SK-N-SH treated with all-trans-retinoic acid at 6 μM for 48 hours (cell line): ENCODE results near the gene HTT-AS.

Experiments
- ATAC-seq: fragments of 200-7000 bp; cut with Tn5 transposase; 3 replicates; pipeline ENCODE4 v1.9.1; 2020; ENCODE audit warnings: mild to moderate bottlenecking, moderate library complexity
- ARNTL ChIP-seq: fragments of 450-650 bp; formaldehyde crosslinking; IDR thresholded peaks from 2 replicates; pipeline ENCODE4 v1.5.0; 2020; ENCODE audit warnings: low read depth, mild to moderate bottlenecking, moderate library complexity, borderline replicate concordance
- BACH2 ChIP-seq: fragments of 250-450 bp; sonication (Bioruptor Pico); IDR thresholded peaks from 2 replicates; pipeline ENCODE4 v1.9.0; 2021; ENCODE audit warnings: mild to moderate bottlenecking, borderline replicate concordance
- CREB5 ChIP-seq: fragments of 250-450 bp; sonication (Bioruptor Pico); IDR thresholded peaks from 2 replicates; pipeline ENCODE4 v1.5.1; 2020; ENCODE audit warnings: low read depth, mild to moderate bottlenecking, moderate library complexity
- CSDC2 ChIP-seq: fragments of 250-450 bp; sonication (Bioruptor Pico); IDR thresholded peaks from 2 replicates; pipeline ENCODE4 v1.5.0; 2020; ENCODE audit warnings: mild to moderate bottlenecking, moderate library complexity
- ESRRG ChIP-seq: fragments of 250-450 bp; sonication (Bioruptor Pico); IDR thresholded peaks from 2 replicates; pipeline ENCODE4 v1.6.1; 2021; ENCODE audit warnings: mild to moderate bottlenecking
- GLIS3 ChIP-seq: fragments of 250-450 bp; sonication (Bioruptor Pico); IDR thresholded peaks from 2 replicates; pipeline ENCODE4 v1.5.0; 2020; ENCODE audit warnings: mild to moderate bottlenecking, moderate library complexity
- ISL1 ChIP-seq: fragments of 250-450 bp; sonication (Bioruptor Pico); IDR thresholded peaks from 2 replicates; pipeline ENCODE4 v2.1.2; 2022; ENCODE audit warnings: mild to moderate bottlenecking, moderate library complexity
- OSR1 ChIP-seq: fragments of 250-450 bp; sonication (Bioruptor Pico); IDR thresholded peaks from 2 replicates; pipeline ENCODE4 v1.8.0; 2022; ENCODE audit warnings: moderate library complexity, mild to moderate bottlenecking, inconsistent platforms
- POU6F1 ChIP-seq: fragments of 250-450 bp; sonication (Bioruptor Pico); IDR thresholded peaks from 2 replicates; pipeline ENCODE4 v1.8.0; 2021; ENCODE audit warnings: low read depth, mild to moderate bottlenecking, moderate library complexity, borderline replicate concordance
- PPARA ChIP-seq: fragments of 250-450 bp; sonication (Bioruptor Pico); IDR thresholded peaks from 2 replicates; pipeline ENCODE4 v1.5.0; 2020; ENCODE audit warnings: mild to moderate bottlenecking, borderline replicate concordance
- RARB ChIP-seq: fragments of 250-450 bp; sonication (Bioruptor Pico); IDR thresholded peaks from 2 replicates; pipeline ENCODE4 v1.8.0; 2021; ENCODE audit warnings: mild to moderate bottlenecking, moderate library complexity
- SNAI2 ChIP-seq: fragments of 250-450 bp; sonication (Bioruptor Pico); IDR thresholded peaks from 2 replicates; pipeline ENCODE4 v1.5.0; 2020; ENCODE audit warnings: mild to moderate bottlenecking, moderate library complexity
- TCF4 ChIP-seq: fragments of 250-450 bp; sonication (Bioruptor Pico); IDR thresholded peaks from 2 replicates; pipeline ENCODE4 v1.8.0; 2021; ENCODE audit warnings: mild to moderate bottlenecking, moderate library complexity, borderline replicate concordance
- TOX ChIP-seq: fragments of 250-450 bp; sonication (Bioruptor Pico); IDR thresholded peaks from 2 replicates; pipeline ENCODE4 v1.8.0; 2021; ENCODE audit warnings: mild to moderate bottlenecking, moderate library complexity, borderline replicate concordance
- ZC3H10 ChIP-seq: fragments of 250-450 bp; sonication (Bioruptor Pico); IDR thresholded peaks from 2 replicates; pipeline ENCODE4 v1.5.1; 2021; ENCODE audit warnings: mild to moderate bottlenecking, moderate library complexity
- ZFP3 ChIP-seq: fragments of 250-450 bp; sonication (Bioruptor Pico); IDR thresholded peaks from 2 replicates; pipeline ENCODE4 v1.5.0; 2020; ENCODE audit warnings: mild to moderate bottlenecking, moderate library complexity
- ZNF565 ChIP-seq: fragments of 450-650 bp; formaldehyde crosslinking; conservative IDR thresholded peaks from 2 replicates; pipeline ENCODE4 v1.5.0; 2020; ENCODE audit warnings: low read depth, mild to moderate bottlenecking, moderate library complexity
- TF ChIP-seq, protein P1 (sequence below): fragments of 250-450 bp; sonication (Bioruptor Pico); IDR thresholded peaks from 2 replicates; pipeline ENCODE4 v1.8.0; 2020; ENCODE audit warnings: mild to moderate bottlenecking, moderate library complexity, borderline replicate concordance
- TF ChIP-seq, protein P2 (sequence below): fragments of 250-450 bp; sonication (Bioruptor Pico); IDR thresholded peaks from 2 replicates; pipeline ENCODE4 v1.5.1; 2021; ENCODE audit warnings: mild to moderate bottlenecking, moderate library complexity

The HTT-AS gene

GRCh38 chr4:3065551-3065950 lies 8.8 kb downstream of the HTT-AS start:
- ATAC-seq: no peak
- TF ChIP-seq SNAI2 (CRISPR knock-in tag): no peak
- TF ChIP-seq TOX (CRISPR knock-in tag): no peak
- TF ChIP-seq, all 23 proteins: peak for 0

GRCh38 chr4:3062471-3062870 lies 11.9 kb downstream of the HTT-AS start:
- peak; percentile 74 for ATAC-seq

GRCh38 chr4:3060946-3061345 lies 13.4 kb downstream of the HTT-AS start:
- TF ChIP-seq BACH2 (CRISPR knock-in tag) (no peak), ZFP3 (CRISPR knock-in tag) (no peak), ZNF565 (no peak), ZC3H10 (CRISPR knock-in tag) (no peak), OSR1 (CRISPR knock-in tag) (no peak), TCF4 (no peak), GLIS3 (CRISPR knock-in tag) (no peak), PPARA (CRISPR knock-in tag) (no peak), TOX (CRISPR knock-in tag) (no peak), POU6F1 (no peak)

More at GRCh38 chr4:3062471-3062870, 11.9 kb downstream of the HTT-AS start:
- TF ChIP-seq ESRRG (CRISPR knock-in tag) (no peak), OSR1 (CRISPR knock-in tag) (no peak), PPARA (CRISPR knock-in tag) (no peak), ARNTL (no peak), CREB5 (CRISPR knock-in tag) (no peak), TCF4 (no peak), ZC3H10 (CRISPR knock-in tag) (no peak), ZFP3 (CRISPR knock-in tag) (no peak), ISL1 (CRISPR knock-in tag) (no peak), CSDC2 (CRISPR knock-in tag) (no peak)
- TF ChIP-seq, protein P1, sequence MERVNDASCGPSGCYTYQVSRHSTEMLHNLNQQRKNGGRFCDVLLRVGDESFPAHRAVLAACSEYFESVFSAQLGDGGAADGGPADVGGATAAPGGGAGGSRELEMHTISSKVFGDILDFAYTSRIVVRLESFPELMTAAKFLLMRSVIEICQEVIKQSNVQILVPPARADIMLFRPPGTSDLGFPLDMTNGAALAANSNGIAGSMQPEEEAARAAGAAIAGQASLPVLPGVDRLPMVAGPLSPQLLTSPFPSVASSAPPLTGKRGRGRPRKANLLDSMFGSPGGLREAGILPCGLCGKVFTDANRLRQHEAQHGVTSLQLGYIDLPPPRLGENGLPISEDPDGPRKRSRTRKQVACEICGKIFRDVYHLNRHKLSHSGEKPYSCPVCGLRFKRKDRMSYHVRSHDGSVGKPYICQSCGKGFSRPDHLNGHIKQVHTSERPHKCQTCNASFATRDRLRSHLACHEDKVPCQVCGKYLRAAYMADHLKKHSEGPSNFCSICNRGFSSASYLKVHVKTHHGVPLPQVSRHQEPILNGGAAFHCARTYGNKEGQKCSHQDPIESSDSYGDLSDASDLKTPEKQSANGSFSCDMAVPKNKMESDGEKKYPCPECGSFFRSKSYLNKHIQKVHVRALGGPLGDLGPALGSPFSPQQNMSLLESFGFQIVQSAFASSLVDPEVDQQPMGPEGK (CRISPR knock-in tag): no peak

DNA sequence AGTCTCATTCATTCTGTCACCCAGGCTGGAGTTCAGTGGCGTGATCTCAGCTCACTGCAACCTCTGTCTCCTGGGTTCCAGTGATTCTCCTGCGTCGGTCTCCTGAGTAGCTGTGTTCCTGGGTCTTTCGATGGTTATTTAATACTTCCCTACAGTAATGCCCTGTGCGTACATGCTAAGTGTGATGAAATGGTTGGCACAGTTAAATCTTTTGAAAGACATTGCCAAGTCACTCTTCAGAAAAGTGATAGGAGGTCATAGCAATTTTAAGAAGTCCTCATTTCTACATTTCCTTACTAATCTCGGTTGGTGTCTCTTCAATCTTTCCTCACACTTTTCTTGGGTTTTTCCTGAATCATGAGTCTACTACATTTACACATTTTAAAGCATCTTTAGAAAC lies 14.4 kb downstream of the HTT-AS start:
- ATAC-seq: no peak
- TF ChIP-seq CSDC2 (CRISPR knock-in tag) (no peak), ZC3H10 (CRISPR knock-in tag) (no peak), GLIS3 (CRISPR knock-in tag) (no peak), CREB5 (CRISPR knock-in tag) (no peak), ZFP3 (CRISPR knock-in tag) (no peak), TOX (CRISPR knock-in tag) (no peak), ARNTL (no peak), TCF4 (no peak), ESRRG (CRISPR knock-in tag) (no peak), OSR1 (CRISPR knock-in tag) (no peak), POU6F1 (no peak), RARB (CRISPR knock-in tag) (no peak)
- TF ChIP-seq, protein P2, sequence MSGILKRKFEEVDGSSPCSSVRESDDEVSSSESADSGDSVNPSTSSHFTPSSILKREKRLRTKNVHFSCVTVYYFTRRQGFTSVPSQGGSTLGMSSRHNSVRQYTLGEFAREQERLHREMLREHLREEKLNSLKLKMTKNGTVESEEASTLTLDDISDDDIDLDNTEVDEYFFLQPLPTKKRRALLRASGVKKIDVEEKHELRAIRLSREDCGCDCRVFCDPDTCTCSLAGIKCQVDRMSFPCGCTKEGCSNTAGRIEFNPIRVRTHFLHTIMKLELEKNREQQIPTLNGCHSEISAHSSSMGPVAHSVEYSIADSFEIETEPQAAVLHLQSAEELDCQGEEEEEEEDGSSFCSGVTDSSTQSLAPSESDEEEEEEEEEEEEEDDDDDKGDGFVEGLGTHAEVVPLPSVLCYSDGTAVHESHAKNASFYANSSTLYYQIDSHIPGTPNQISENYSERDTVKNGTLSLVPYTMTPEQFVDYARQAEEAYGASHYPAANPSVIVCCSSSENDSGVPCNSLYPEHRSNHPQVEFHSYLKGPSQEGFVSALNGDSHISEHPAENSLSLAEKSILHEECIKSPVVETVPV (CRISPR knock-in tag): no peak

More at GRCh38 chr4:3060946-3061345, 13.4 kb downstream of the HTT-AS start:
- ATAC-seq: no peak
